LNCaP clone FGC (cell line): Measurements from ENCODE around the gene TCTA.
A peak's percentile ranks its signal among the peaks of the same experiment; 100 is the strongest.
"Not testable (repeated sequence)": the region's sequence is repeated elsewhere in the genome, so short reads cannot be mapped to it uniquely, and the experiment has no call there.

Experiments used
- DNase-seq: peaks from one replicate; pipeline ENCODE4 v3.0.0-alpha.2; 2011; ENCODE audit warnings: low read depth
- H3K4me3 ChIP-seq: 2 replicates; pipeline ENCODE4 v1.5.1; 2011; ENCODE audit warnings: mild to moderate bottlenecking, low read depth, low read length, control low read depth
- CTCF ChIP-seq: IDR thresholded peaks from 2 replicates; pipeline ENCODE4 v1.5.1; 2012; ENCODE audit warnings: mild to moderate bottlenecking; ENCODE audit not compliant: control insufficient read depth, insufficient read depth; ENCODE audit errors: extremely low read depth

TCTA gene

GRCh38 chr3:49397470-49397869 lies 14.8 kb upstream of the TCTA start:
- no peak for TF ChIP-seq CTCF
- no peak overlapping the region for H3K4me3 ChIP-seq
- no peak for DNase-seq

- DNase-seq: no peak
- no peak for TF ChIP-seq CTCF
Measured at GRCh38 chr3:49399461-49399860, 12.8 kb upstream of the TCTA start.

GRCh38 chr3:49401766-49402165 lies 10.5 kb upstream of the TCTA start:
- no peak for TF ChIP-seq CTCF

More at GRCh38 chr3:49399461-49399860, 12.8 kb upstream of the TCTA start:
- H3K4me3 ChIP-seq: no peak overlapping the region

GRCh38 chr3:49403891-49404290 lies 8.3 kb upstream of the TCTA start:
- no peak for TF ChIP-seq CTCF
- no peak overlapping the region for H3K4me3 ChIP-seq
- no peak for DNase-seq

More at GRCh38 chr3:49401766-49402165, 10.5 kb upstream of the TCTA start:
- no peak for DNase-seq
- no peak overlapping the region for H3K4me3 ChIP-seq

- H3K4me3 ChIP-seq: not testable (repeated sequence)
Measured at GRCh38 chr3:49405570-49405969, 6.7 kb upstream of the TCTA start.

GRCh38 chr3:49406571-49407565 lies 5.4 kb upstream of the TCTA start:
- DNase-seq: no peak
- H3K4me3 ChIP-seq: no peak overlapping the region
- no peak for TF ChIP-seq CTCF

More at GRCh38 chr3:49405570-49405969, 6.7 kb upstream of the TCTA start:
- not testable (repeated sequence) for DNase-seq

- no peak for TF ChIP-seq CTCF
- DNase-seq: no peak
- H3K4me3 ChIP-seq: peak overlapping the region; percentile 94
Measured at GRCh38 chr3:49410066-49410845, 2.0 kb upstream of the TCTA start.
